HG03103 (cell line): ENCODE measurements around the gene KIAA0040.
A peak's percentile ranks its signal among the peaks of the same experiment; 100 is the strongest.

Source experiments
- ATAC-seq: cut with Tn5 transposase; IDR thresholded peaks from one replicate; pipeline ENCODE4 v1.9.1; 2021; ENCODE audit warnings: low read depth; ENCODE audit not compliant: unreplicated experiment

KIAA0040 gene

DNA sequence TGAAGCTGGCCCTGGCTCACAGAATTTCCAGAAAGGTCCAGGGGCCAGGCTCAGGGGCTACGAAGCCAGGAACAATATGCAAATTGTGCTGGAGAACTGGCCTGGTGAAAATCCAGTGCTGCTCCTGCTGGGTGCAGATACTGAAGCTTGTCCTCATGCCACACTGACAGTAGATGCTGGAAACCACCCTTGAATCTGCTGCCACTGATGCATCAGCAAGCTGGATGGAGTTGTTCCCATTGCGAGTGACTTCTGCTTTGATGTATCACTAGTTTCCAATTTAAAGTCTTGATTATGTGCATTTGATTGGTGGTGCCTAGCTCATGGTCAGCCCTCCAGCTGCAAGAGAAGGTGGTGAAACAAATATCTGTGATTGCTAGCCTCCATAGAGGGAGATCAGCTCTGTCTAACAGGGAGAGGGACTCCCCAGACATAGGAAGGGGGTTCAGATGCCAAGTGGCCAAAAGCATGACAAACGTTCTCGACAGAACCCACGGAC is 11.0 kb upstream of the KIAA0040 start:
- ATAC-seq, result no peak

DNA sequence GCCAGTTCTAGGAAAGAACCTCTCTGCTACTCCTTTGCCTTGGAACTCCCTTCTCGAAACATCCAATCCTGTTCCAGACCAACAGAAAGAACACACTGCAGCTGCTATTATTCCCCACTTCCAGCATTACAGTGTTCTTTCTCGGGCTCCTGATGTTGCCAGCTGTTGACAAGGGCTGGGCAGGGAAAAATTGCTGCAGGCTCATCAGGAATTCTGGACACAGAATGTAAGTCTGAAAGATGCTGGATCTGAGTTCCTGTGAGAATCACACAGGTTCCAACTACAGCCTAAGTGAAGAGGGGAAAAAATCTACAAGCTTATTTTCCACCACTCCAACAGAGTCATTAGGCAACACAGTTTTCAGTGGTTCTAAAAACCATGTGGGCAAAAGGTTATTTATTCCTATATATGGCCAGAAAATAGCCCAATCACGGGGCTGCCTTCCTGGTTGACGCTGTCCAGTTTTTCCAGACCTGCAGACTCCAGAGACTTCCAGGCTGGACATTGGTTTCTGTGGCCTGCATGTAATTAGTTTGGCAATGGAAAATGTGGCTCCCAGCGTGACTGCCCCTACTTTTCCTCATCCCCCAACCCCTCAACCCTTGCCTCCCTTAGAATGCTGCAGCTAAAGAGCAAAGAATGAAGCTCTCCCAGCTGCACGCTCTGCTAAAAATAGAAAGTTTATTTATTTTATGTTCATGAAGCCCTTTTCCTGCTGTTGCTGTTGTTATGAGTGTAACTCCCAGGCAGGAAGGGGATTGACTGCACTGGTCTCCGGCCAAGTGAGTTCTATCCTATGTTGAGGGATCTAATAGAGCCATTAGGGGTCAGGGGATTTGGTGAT is 8.3 kb upstream of the KIAA0040 start:
- no peak for ATAC-seq

DNA sequence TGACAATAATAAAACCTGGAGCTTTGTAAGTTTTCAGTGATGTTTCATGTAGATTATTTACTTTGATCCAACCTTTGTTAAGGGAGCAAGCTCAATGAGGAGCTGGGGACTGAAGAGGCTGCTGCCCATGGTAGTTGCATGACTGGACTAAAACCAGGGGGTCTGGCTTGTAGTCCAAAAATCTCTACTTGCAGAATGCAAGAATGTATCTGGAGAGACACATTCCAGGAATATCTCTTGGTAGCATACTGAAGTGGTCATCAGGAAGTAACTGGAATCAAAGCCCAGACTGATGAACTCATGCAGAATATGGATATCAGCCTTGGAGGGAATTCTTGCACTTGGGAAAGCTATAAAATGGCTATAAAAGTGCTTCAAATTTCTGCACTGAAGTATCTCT is 5.8 kb upstream of the KIAA0040 start:
- ATAC-seq, result no peak

DNA sequence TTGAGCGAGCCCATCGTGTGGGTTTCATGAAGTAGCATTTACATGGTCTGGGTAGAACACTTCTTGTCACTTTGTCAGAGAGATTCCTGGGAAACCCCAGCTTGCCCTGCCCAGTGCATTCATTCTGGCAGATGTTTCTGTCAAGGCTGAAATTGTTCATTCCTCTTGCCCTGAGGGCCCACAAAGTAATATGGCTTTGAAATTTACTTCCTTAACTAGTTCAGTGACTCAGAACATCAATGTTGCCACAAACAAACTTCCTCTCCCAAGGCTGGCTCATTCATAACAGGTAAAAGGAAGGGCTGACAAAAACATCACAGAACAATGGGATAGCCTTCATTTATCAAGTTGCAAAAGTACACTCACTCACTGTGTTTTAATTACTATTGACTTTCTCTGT is 5.0 kb upstream of the KIAA0040 start:
- ATAC-seq, result no peak

DNA sequence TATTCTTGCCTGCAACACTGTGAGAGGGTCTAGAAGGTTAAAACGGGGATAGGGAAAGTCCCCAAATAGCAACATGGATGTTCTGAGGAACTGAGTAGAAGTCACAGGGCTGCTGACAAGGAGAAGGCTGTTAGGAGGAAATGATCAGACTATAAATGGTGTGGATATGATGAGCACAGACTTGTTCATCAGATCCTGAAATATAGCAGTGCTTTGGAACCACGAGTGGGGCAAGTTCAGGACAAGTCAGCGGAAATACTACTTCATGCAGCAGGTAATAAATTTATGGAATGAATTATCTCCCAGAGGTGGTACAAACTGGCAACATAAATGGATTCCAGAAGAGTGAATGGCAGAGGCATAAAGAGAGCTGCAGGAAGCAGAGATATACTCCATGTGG is 3.2 kb upstream of the KIAA0040 start:
- no peak for ATAC-seq

DNA sequence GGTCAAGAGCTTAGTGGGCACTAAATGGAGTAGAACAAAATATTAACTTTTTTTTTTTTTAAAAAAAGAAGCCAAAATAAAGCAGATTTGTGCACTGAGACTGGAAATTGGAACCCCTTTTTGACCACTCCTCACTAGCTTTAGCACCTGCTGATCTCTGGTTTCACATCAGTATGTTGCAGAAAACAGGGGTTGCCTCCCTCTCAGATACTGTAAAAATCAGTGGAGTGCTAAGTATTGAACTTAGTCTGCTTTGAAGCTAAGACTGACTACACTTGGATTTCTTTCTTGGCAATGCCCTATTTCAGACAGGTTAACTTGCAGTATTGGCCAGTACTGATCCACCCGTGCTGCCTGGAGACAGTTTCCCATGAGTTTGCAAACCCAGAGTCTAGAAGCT is 2.7 kb upstream of the KIAA0040 start:
- ATAC-seq, result peak; percentile 25

DNA sequence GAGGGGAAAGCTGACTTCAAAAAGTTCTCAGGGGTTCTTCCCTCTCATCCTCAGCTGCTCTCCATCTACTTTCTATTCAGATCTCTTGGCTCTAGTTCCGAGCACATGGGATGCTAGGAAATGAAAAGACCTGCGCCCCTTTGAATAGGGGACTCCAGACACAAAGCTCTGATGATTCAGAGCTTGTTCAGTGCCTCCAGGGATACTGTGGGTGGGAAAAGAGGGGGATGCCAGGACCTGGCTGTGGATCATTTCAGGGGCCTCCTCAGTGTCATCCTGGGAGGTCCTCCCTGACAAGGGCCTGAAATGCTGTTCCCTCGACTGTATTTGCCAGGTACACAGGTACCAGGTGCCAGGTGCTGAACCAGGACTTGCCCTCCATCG is 943 bp upstream of the KIAA0040 start:
- ATAC-seq, result no peak

DNA sequence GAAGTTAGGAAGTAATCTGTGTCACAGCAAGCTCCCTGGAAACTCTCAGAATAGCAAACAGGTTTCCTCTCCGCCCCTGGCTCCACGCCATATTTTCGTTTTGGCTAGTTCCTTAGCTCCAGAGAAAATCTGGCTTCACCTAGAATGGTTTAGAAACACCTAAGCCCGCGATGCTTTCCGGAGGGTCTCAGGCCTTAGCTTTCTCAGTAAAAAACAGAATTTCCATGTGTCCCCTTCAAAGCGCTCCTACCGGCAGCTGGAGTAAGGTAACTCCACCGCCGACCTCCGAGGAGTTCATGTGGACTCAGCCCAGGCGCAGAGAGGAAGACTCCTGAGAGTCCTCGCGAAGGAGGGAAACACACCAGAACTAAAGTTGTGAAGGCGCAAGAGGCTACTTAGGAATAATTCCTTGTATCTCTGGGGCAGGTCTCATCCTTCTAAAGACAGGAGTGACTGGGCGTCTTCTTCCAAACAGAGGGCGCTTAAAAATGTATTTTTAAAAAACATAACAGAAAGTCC is 406 bp downstream of the KIAA0040 start:
- no peak for ATAC-seq

DNA sequence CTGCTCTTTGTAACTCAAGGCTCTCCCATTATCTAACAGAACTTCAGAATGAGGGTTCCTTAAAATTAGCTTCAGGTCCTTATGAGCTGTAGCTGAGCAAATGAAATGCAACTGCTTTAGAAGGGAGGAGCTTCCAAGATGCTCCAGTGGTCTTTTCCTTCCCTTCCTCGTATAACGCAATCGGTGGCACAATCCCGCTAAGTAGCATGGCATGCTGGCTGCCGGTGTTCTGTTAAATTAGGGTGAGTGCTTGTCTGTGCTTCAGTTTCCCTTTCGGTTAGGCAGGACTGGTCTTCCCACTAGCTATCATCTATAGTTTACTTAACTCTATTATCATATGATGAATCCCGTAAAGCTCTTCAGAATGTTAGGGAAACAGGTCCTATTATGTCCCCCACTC is 917 bp downstream of the KIAA0040 start:
- ATAC-seq, result no peak

DNA sequence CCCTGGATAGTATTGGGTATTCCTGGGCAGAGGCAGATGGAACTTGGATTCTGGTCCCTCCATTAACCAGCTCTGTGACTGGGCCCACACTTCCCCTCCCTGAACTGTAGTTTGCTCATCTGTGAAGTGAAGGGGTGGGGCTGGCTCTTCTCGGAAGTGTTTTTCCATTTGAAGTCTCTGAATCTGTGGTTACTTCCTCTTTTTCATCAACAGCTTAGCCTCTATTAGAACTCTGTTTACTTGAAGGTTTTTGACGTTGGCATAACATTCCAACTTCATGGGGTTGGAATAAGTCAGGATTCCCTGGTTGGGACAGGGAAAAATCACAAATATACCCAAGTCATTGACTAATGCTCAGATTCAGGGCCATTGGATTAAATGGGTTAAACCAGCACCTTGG is 3.6 kb downstream of the KIAA0040 start:
- peak; percentile 57 for ATAC-seq

DNA sequence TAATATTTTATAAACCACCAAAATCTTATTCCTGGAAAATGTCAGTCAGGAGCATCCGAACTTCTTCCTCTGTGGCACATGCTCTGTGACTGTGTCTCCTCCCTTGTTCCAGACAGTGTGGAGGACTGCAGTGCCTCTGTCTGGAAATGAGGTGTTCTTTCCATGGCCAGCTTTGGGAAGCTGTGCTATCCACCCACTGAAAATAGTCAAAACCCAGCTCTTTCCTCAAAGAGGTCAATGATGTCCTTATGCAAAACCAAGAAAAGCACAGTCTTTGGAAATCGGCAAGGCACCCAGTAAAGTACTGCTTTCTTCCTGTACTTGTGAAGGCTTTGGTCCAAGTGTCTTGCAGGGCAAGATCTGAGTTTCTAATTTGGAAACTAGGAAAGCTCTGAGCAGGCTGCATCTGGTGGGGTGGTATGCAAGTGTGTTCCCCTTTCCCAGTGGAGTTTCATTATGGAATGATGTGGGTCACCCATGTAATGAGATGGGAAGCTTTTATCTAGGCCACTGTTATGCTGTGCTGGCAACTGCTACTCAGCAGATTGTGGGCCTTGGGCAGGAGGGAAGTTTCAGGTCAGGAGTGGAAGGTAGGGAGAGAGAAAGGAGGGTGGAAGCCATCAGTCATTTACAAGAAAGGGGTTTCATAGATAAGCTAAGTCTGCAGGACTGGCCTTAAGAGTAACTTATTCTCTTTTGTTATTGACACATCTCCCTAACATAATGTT is 6.0 kb downstream of the KIAA0040 start:
- ATAC-seq, result no peak

DNA sequence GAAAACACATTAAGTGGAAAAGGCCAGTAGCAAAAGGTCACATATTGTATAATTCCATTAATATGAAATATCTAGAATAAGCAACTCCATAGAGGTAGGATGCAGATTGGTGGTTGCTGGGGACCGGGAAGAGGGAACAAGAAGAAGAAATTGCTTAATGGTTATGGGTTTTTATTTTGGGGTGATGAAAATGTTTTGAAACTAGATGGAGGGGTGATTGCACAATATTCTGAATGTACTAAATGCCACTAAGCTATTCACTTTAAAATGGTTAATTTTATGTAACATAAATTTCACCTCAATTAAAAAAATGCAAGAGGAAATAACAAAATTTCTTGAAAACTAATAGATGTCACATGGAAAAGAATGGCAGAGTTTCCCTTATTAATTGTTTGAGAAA is 6.7 kb downstream of the KIAA0040 start:
- no peak for ATAC-seq

DNA sequence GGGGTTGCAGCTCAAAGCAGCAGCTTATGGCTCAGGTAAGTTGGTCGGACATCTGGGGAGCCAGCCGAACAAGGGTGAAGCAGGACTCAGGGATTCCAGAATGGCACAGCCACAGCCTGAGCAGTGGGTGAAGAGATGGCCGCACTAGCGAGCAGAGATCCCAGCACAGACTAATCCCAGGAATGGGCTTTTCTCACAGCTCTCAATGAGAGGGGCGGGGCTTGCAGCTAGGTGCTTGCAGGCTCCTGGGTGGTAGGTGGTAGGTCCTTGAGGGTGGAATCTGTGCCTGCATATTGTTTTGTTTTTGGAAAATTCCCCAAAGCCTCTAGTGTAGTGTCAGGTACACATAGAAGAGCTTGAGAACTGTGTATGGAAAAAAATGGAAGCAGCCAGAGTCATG is 9.0 kb downstream of the KIAA0040 start:
- ATAC-seq, result no peak

DNA sequence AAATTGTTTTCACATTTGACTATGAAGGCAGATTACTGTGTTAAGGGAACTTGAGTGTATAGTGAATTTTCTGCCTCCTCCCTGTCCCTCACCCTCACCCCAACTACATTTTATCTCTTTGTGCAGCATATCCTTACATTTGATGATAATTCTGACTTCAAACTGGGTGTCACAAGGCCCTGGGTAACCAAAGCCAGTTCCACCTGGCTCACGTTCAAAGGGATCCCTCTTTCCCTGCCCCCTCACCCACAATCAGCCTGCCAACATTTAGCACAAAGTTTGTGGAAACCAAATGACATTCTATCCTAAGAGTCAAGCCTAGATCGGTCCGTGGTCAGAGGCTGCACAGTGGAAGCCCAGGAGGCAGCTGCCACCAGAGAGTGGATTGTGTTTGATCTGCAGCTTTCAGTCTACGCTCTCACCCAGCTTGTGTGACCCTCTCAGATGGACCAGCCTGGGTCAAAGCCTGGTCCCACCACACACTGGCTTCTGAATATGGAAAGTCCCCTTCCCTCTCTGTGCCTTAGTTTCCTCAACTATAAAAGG is 10.3 kb downstream of the KIAA0040 start:
- ATAC-seq, result no peak

DNA sequence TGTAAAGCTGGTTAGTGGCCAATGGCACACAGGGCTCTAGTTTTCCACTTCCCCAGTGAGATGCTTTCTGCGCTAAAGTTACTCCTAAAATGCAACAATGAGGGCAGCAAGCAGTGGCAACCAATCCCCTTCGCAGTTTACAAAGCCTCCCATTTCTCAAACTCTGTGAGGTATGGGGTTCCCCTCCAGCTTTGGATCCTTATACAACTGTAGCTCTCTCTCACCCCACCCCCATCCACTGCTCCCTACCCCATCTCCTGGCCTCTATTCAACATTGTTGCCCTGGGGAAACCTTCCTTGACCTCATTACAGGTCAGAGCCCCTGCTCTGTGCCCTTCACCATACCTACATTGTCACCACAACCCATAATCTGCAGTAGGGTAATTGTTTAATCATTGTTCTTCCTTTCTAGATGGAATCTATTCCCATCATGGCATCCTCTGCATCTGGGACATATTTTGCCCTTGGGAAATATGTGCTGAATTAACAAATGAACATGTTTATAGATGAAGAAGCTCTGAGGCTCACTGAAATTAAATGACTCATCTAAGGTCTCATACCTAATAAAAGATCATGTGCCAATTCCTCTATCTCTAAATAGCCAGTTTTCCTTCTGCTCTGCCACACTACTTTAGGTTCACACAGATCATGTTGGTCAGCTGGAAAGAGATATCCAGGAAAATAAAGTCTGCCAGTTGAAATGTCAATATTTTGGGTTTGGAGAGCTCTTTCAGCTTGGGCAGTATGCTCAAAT is 12.6 kb downstream of the KIAA0040 start:
- no peak for ATAC-seq

DNA sequence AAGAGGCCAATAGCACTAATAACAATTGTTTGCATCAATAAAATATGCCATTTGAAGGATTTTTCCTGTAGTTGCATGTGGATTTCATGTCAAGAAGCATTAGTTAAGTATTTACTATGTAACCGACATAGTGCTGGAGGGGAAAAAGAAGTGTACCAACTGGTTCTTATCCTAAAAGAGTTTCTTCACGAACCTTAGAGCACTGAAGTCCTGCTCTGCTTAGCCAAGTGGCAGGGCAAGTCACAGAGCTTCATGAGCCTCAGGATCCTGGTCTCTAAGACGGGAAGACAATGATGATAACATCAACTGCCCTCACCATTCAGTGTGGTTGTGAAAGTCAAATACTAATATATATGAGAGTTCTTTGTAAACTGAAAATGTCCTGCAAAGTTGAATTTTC is 14.1 kb downstream of the KIAA0040 start:
- ATAC-seq, result no peak

DNA sequence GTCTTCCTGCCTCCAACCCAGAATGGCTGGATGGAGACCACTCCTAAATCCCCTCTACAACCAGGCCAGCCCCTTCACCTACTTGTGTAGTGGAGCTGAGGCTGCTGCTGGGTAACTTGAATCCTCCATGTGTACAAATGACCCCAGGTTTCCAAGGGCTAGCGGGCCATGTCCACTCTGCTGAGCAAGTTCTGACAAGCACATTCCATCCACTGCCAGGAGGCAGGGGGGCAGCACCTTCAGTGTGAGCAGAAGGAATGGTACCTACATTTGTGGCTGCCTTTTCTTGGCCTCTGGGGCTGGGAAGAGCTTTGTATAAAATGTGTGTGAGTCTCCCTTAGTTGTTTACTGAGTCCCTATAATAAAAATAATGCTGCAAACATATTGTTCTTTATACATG is 14.5 kb downstream of the KIAA0040 start:
- ATAC-seq, result no peak

DNA sequence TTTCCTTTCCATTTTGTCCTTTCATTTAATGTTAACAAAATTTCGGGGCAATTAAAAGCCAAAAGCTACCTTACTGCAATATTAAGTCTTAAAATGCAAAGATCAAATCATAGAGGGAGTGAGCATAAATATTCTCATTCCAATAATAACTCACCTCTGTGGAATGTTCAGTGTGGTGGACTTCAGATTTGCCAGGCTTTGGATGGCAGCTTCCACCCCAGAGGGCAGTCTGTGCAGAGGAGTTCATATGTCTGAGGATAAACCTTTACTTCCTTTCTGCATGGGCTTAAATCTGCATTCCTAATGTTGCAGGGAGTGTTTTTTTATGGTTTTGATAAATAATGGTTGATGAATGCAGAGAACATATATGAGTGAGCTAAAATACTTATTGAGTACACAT is 16.3 kb downstream of the KIAA0040 start:
- ATAC-seq, result no peak

DNA sequence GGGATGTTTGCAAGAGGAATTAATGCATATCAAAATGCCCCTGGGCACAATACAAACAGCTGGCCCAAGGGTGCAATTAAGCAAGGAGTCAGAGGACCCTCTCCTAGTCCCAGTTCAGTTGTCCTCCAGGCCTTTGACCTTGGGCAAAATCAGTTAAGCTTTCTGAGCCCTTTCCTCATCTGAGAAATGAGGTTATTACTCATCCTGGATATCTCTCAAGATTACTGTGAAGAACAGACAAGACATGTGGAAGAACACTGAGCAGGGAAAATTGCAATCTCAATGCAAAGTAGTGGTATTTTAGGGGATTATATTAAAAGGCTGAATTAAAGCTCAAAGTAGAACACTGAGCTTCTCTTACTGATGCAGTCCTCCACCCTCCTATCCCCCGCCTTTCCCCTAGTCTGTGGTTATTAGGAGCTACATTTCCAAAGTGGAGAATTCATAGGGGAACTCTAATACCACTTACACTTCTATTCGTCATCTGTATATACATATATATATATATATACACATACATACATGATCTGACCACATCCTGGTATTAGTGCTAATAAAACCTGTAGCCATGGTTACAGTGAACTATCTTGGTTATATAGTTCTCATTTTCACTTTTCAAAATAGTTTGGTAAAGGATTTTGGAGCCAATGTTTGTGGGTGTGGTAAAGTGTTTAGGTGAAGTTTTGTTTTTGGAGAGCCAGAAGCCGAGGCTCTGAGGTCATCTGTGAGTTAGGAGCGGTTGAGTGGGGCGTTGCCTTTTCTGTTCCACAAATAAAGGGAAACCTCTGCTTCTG is 18.1 kb downstream of the KIAA0040 start:
- peak; percentile 79 for ATAC-seq

DNA sequence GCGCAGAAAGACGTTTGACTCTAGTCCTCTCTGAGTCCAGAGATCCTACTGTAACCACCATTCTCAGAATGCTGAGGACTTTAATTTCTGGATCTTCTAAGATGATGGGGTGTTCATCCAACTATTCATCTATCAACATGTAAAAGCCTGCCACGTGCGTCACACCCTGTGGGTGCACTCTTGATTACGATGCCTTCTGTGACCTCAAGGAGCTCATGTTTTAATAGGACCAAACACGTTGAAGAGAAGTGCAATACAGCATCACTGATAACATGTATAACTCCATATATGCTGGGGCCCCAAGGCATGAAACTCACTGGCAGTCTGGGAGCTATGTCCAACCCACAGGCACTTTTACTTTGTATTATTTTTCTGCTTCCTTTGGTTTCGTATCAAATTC is 19.0 kb downstream of the KIAA0040 start:
- ATAC-seq, result no peak
